ENCODE data around the gene CUTA. TPM values are rescaled to one million over a fixed set of nuclear protein-coding genes. Genes with fewer than 3 reads are reported as not detected.

The CUTA gene
- total RNA-seq, 6 experiments from 2014 or later: 464 to 546 (median 536) TPM

DNA sequence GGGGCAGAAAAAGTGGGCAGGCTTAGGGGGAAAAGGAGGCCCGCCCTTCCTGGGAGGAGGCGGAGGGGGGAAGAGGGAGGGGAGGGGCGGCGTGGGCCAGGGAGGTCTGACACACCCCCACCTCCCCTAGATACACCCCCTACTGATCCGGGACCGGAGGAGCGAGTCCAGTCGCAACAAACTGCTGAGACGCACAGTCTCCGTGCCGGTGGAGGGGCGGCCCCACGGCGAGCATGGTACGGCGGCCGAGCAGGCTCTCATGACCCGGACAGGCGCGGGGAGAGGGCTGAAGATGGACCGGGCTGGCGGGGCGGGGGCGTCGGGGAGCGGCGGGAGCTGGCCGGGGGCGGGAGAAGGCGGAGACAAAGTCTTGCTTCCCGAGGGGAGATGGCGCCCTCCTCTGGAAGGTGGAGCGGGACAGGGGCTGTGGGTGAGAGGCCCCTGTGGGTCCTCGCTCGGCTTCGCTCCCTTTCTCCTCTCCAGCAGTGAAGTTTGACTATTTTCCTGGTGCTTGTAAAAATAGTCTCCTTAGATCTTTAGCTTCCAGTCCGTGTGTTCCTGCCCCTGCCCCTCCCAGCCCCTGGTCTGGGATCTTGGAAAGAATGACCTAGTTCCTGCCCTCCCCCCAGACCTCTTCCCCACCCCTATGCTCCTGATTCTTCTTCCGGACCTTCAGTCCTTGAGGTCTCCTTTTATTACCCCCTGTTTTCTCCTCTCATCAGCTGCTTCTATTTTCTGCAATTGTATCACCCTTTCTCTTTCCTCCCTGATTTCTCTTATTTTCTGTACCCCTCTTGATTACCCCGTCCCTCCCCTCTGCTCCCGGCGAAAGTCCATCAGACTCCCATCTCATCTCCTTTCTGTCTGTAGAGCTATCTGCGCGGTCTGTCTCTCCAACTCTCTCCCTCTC is 8.0 kb upstream of the CUTA start:
- Mint-ChIP-seq H3K27me3 (ENCODE audit: insufficient read depth) (peaks cover 3% of the 10 kb centered on the region; the same call in 1 of the 2 replicates), H3K36me3 (ENCODE audit: low read depth) (peaks cover 20% of the 10 kb centered on the region), H3K9me3 (no peaks in the 10 kb centered on the region), H3K27ac (peak overlapping the region; percentile 92), H3K4me1 (ENCODE audit: low read depth) (peaks cover 89% of the 10 kb centered on the region), H3K4me3 (peak overlapping the region; percentile 90)
- DNase-seq: peak; percentile 79
- TF ChIP-seq CTCF (IDR thresholded peaks at IDR 0.05): peak; percentile 82

GRCh38 chr6:33424855-33425667 is 7.2 kb upstream of the CUTA start:
- Mint-ChIP-seq H3K27me3 (ENCODE audit: insufficient read depth) (peaks cover 3% of the 10 kb centered on the region; the same call in 1 of the 2 replicates), H3K27ac (peak overlapping the region; percentile 92), H3K4me1 (ENCODE audit: low read depth) (peaks cover 81% of the 10 kb centered on the region), H3K9me3 (no peaks in the 10 kb centered on the region), H3K36me3 (ENCODE audit: low read depth) (peaks cover 20% of the 10 kb centered on the region), H3K4me3 (peak overlapping the region; percentile 90)
- no peak for TF ChIP-seq CTCF (IDR thresholded peaks at IDR 0.05)
- no peak for DNase-seq

GRCh38 chr6:33423777-33424176 is 5.9 kb upstream of the CUTA start:
- peak overlapping the region; percentile 90; the same call in 1 of the 2 replicates for H3K4me3 Mint-ChIP-seq
- H3K27me3 Mint-ChIP-seq (ENCODE audit: insufficient read depth): peaks cover 4% of the 10 kb centered on the region
- peak overlapping the region; percentile 92 for H3K27ac Mint-ChIP-seq
- no peak for TF ChIP-seq CTCF (IDR thresholded peaks at IDR 0.05)
- H3K36me3 Mint-ChIP-seq (ENCODE audit: low read depth): peaks cover 20% of the 10 kb centered on the region
- H3K9me3 Mint-ChIP-seq: no peaks in the 10 kb centered on the region
- DNase-seq: no peak
- H3K4me1 Mint-ChIP-seq (ENCODE audit: low read depth): peaks cover 81% of the 10 kb centered on the region

GRCh38 chr6:33421344-33421643 is 3.4 kb upstream of the CUTA start:
- Mint-ChIP-seq H3K27me3 (ENCODE audit: insufficient read depth) (peaks cover 5% of the 10 kb centered on the region), H3K27ac (peak overlapping the region; percentile 24; the same call in 1 of the 2 replicates), H3K36me3 (ENCODE audit: low read depth) (peaks cover 32% of the 10 kb centered on the region), H3K9me3 (no peaks in the 10 kb centered on the region), H3K4me1 (ENCODE audit: low read depth) (peaks cover 75% of the 10 kb centered on the region), H3K4me3 (peak overlapping the region; percentile 83)
- DNase-seq: no peak
- no peak for TF ChIP-seq CTCF (IDR thresholded peaks at IDR 0.05)

DNA sequence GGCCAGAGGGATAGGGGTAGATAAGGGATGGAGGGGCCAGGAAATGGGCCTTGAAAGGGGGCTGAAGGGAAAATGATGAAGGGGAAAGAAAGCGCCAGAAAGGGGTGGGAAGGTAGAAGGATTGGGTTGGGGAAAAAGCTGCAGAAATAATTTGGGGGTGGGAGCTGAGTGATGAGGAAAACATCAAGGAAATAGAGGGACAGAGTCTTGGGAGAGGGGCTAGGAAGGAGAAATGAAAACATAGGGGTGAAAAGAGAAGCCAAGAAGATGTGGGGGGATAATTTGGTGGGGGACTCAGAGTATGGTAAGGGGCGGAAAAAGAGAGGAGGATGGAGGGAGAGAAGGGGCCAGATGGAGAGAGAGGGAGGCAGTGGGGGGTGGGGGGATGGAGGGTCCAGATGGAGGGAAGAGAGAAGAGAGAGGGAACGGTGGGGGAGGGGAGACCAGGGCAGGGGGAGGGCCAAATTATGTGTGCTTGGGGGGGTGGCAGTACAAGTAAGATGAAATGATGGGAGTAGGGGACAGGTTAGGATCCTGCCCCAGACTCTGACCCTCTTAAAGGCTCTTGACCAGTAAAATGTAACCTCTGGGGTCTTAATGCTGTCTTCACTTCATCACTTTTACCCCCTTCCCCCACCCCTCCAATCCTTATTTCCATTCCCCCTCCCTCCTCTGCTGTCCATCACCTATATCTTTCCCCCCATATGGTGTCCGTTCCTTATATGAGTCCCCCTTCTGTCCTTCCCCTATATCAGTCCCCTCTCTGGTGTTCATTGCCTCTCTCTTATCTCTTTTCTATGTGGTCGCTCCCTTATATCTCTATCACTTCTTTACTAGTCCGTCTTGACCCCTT is 2.8 kb upstream of the CUTA start:
- Mint-ChIP-seq H3K4me1 (ENCODE audit: low read depth) (peaks cover 77% of the 10 kb centered on the region), H3K27ac (peak overlapping the region; percentile 59; the same call in 1 of the 2 replicates), H3K27me3 (ENCODE audit: insufficient read depth) (peaks cover 7% of the 10 kb centered on the region), H3K9me3 (no peaks in the 10 kb centered on the region), H3K36me3 (ENCODE audit: low read depth) (peaks cover 38% of the 10 kb centered on the region), H3K4me3 (peak overlapping the region; percentile 83)
- TF ChIP-seq CTCF (IDR thresholded peaks at IDR 0.05): no peak
- no peak for DNase-seq
